AG09309 (cell line): Measurements from ENCODE around the gene CHD1.
A peak's percentile ranks its signal among the peaks of the same experiment; 100 is the strongest.

ENCODE experiments used
- DNase-seq: peaks from one replicate; pipeline ENCODE4 v3.0.0-alpha.2; 2010; ENCODE audit warnings: low read depth
- H3K4me3 ChIP-seq: 2 replicates; pipeline ENCODE4 v1.5.1; 2011; ENCODE audit warnings: mild to moderate bottlenecking, low read depth, low read length, moderate library complexity; ENCODE audit not compliant: control insufficient read depth
- CTCF ChIP-seq: IDR thresholded peaks from 2 replicates; pipeline ENCODE4 v1.5.1; 2011; ENCODE audit warnings: mild to moderate bottlenecking, low read depth, low read length, inconsistent platforms; ENCODE audit not compliant: insufficient read depth, control insufficient read depth; ENCODE audit errors: missing control alignments

Gene CHD1

DNA sequence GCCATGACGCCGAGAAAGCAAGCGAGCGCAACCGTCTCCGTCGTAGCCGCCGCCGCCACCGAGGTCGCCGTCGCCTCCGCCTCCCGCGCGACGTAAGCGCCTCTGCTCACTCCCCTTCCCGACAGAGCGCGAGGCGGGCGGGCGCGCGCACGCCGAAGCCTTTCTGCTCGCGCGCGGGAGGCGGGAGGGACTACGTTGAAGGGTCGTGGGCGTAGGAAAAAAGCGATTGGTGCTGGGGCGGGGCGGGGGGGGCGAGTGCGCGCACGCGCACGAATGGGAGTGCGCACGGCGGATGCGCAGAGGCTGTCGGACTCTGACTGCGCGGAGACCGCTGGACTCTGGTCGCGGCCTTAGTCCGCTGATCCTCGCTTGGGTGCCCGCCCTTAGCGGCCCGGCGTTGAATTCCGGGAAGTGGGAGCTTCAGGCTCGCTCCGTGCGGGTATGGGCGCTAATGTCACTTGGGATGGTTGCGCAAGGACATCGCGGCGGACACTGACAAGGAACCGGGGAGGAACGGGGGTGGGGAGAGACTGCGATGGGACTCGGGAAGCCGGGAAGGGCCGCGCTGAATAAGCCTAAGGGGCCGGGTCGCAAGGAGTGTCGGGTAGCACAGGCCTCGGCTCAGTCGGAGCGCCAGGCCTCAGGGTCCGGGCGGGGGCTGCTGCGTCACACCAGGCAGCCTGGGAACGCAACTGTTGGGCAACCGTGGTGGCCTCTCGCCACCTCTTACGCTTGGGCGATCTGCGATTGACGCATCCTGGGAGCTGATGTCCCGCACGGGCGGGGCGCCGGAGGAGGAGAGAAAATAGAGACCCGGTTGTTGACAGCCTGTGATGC is at the start of gene CHD1:
TSS of gene CHD1 (minus strand) at position 135 of the 837 bp plus-strand sequence. CDS start 2,621 bp downstream, outside the sequence.
- peak; percentile 93 for DNase-seq
- H3K4me3 ChIP-seq = peak within 1 kb of the TSS; percentile 62
- no peak for TF ChIP-seq CTCF

GRCh38 chr5:98978528-98978927 is 49.7 kb upstream of the CHD1 start:
- no peak for DNase-seq
- no peak overlapping the region for H3K4me3 ChIP-seq
- TF ChIP-seq CTCF = no peak

DNA sequence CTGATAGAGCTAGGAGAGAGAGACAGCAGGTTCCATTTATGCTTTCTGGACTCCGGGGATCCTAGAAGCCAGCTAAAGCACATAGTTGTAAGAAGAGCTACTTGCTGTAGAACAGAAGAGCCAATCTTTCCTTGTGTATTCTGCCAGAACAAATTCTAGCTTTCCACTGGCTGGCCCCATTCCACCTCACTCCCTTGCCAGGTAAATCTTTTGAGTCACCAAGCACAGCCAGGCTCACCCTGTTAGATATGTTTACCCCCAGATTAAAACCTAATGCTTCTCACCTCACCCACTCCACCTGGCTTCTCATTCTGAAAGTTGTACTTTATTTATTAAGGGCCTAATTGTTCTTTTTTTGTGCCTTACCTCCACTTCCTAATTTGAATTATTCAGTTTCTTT is 48.9 kb upstream of the CHD1 start:
- DNase-seq = no peak
- H3K4me3 ChIP-seq = no peak overlapping the region

DNA sequence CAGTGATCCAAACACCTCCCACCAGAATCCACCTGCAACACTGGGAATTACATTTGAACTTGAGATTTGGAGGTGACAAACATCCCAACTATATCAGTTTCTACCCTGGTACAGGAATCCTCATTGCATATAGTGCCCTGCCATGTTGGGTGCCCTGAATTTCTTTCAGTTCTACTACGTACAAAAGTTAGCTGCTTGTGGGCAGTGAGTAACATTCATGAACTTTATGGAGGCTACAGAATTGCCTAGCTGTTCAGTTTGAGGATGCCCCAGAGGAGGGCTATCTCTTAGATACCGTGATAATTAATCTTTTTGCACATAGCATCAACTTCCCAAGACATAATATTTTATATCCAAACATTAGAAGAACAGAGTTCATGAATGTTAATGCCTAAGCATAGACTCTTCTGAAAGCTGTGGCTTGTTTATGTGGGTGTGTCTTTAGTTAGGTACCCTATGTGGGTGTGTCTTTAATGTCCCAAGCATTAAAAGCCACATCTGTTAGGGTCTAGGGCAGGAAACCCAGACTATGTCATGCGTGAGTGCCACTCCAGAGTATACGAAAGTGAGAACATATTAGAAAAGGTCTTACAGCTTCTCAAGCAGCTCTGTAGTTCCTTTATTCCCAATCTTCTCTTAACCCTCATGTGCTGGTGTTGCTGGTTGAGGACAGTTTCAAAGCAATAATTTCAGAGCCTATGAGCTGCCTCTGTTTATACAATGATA is 47.0 kb upstream of the CHD1 start:
- no peak for TF ChIP-seq CTCF
- no peak for DNase-seq
- no peak overlapping the region for H3K4me3 ChIP-seq

More for the DNA sequence above, 48.9 kb upstream of the CHD1 start:
- TF ChIP-seq CTCF = no peak

GRCh38 chr5:98975223-98975622 is 46.4 kb upstream of the CHD1 start:
- DNase-seq = no peak
- TF ChIP-seq CTCF = no peak
- H3K4me3 ChIP-seq = no peak overlapping the region

- no peak for DNase-seq
- TF ChIP-seq CTCF = no peak
- no peak overlapping the region for H3K4me3 ChIP-seq
Measured at GRCh38 chr5:98969400-98969799, 40.6 kb upstream of the CHD1 start.
